Measurements from ENCODE around the gene WIPF1.

GRCh38 chr2:174554529-174555150, 43.0 kb downstream of the WIPF1 start:
- TF ChIP-seq POLR2AphosphoS5 (IDR thresholded peaks at IDR 0.05; ENCODE audit: insufficient read depth in 1 of 2, low read depth in 1 of 2) (no peak), CTCF (IDR thresholded peaks at IDR 0.05) (no peak), POLR2A (IDR thresholded peaks at IDR 0.05) (no peak)
